Measurements from ENCODE around the gene RARRES1.
A peak's percentile ranks its signal among the peaks of the same experiment; 100 is the strongest.

The RARRES1 gene

GRCh38 chr3:158718490-158719170 lies 13.6 kb downstream of the RARRES1 start:
- Histone ChIP-seq H3K9me3 (ENCODE audit: insufficient read depth, low read depth, low read length) (no peaks in the 10 kb centered on the region), H3K23ac (ENCODE audit: low read length) (no peak overlapping the region), H4K8ac (ENCODE audit: low read depth, low read length) (no peak overlapping the region), H3K79me1 (ENCODE audit: low read length) (no peaks in the 10 kb centered on the region), H4K91ac (ENCODE audit: low read depth, low read length) (no peak overlapping the region), H3K27me3 (ENCODE audit: insufficient read depth, low read length) (no peaks in the 10 kb centered on the region), H3K27ac (ENCODE audit: low read depth, low read length) (no peak overlapping the region), H3K4me2 (ENCODE audit: low read length) (no peak overlapping the region), H2AK5ac (ENCODE audit: low read length) (no peak overlapping the region), H2BK5ac (ENCODE audit: low read depth, low read length, poor library complexity) (no peak overlapping the region), H3K4me3 (ENCODE audit: low read depth, low read length) (no peak overlapping the region), H3K9ac (ENCODE audit: low read length) (no peak overlapping the region), H3K36me3 (ENCODE audit: control insufficient read depth in 1 of 2, insufficient read depth in 2 of 2, low read length in 2 of 2) (no peaks in the 10 kb centered on the region), H2BK12ac (ENCODE audit: low read length) (no peak overlapping the region), H4K12ac (ENCODE audit: low read depth, low read length) (no peak overlapping the region), H3K14ac (ENCODE audit: low read length) (no peak overlapping the region), H3K4me1 (ENCODE audit: control insufficient read depth in 1 of 2, insufficient read depth in 2 of 2, low read length in 2 of 2) (peaks cover 0 to 2% of the 10 kb centered on the region in 2 experiments), H3K4ac (ENCODE audit: low read depth, low read length) (no peak overlapping the region), H2BK120ac (ENCODE audit: insufficient read depth, low read length, poor library complexity) (no peak overlapping the region), H2AFZ (ENCODE audit: insufficient read depth, low read length, poor library complexity) (no peak overlapping the region), H3K79me2 (ENCODE audit: control insufficient read depth, insufficient read depth, low read length, poor library complexity) (no peaks in the 10 kb centered on the region), H3K18ac (ENCODE audit: low read length) (no peak overlapping the region)
- WGBS (ENCODE audit: extremely low coverage, insufficient coverage, insufficient read length) = no CpG with 5 or more reads among the region's 5 CpGs
- peak; percentile 29 to 46 for DNase-seq

GRCh38 chr3:158717576-158717975 lies 14.7 kb downstream of the RARRES1 start:
- Histone ChIP-seq H3K27me3 (ENCODE audit: insufficient read depth, low read length) (no peaks in the 10 kb centered on the region), H2BK12ac (ENCODE audit: low read length) (no peak overlapping the region), H4K8ac (ENCODE audit: low read depth, low read length) (no peak overlapping the region), H3K4me3 (ENCODE audit: low read depth, low read length) (no peak overlapping the region), H3K4ac (ENCODE audit: low read depth, low read length) (no peak overlapping the region), H4K12ac (ENCODE audit: low read depth, low read length) (no peak overlapping the region), H3K27ac (ENCODE audit: low read depth, low read length) (no peak overlapping the region), H3K4me2 (ENCODE audit: low read length) (no peak overlapping the region), H3K4me1 (ENCODE audit: control insufficient read depth in 1 of 2, insufficient read depth in 2 of 2, low read length in 2 of 2) (peaks cover 0 to 4% of the 10 kb centered on the region in 2 experiments), H3K23ac (ENCODE audit: low read length) (no peak overlapping the region), H3K79me2 (ENCODE audit: control insufficient read depth, insufficient read depth, low read length, poor library complexity) (no peaks in the 10 kb centered on the region), H3K9me3 (ENCODE audit: insufficient read depth, low read depth, low read length) (no peaks in the 10 kb centered on the region), H2BK5ac (ENCODE audit: low read depth, low read length, poor library complexity) (no peak overlapping the region), H3K9ac (ENCODE audit: low read length) (no peak overlapping the region), H3K14ac (ENCODE audit: low read length) (no peak overlapping the region), H2AFZ (ENCODE audit: insufficient read depth, low read length, poor library complexity) (no peak overlapping the region), H4K91ac (ENCODE audit: low read depth, low read length) (no peak overlapping the region), H2AK5ac (ENCODE audit: low read length) (no peak overlapping the region), H3K36me3 (ENCODE audit: control insufficient read depth in 1 of 2, insufficient read depth in 2 of 2, low read length in 2 of 2) (no peaks in the 10 kb centered on the region), H3K79me1 (ENCODE audit: low read length) (no peaks in the 10 kb centered on the region), H3K18ac (ENCODE audit: low read length) (no peak overlapping the region), H2BK120ac (ENCODE audit: insufficient read depth, low read length, poor library complexity) (no peak overlapping the region)
- WGBS (ENCODE audit: extremely low coverage, insufficient coverage, insufficient read length) = no CpG with 5 or more reads among the region's 2 CpGs
- DNase-seq = no peak

- H3K23ac ChIP-seq (ENCODE audit: low read length) = no peak overlapping the region
Observed at GRCh38 chr3:158713094-158713499, 19.2 kb downstream of the RARRES1 start.

GRCh38 chr3:158712443-158712842 lies 19.8 kb downstream of the RARRES1 start:
- no peak overlapping the region for H2BK5ac ChIP-seq (ENCODE audit: low read depth, low read length, poor library complexity)
- H3K27ac ChIP-seq (ENCODE audit: low read depth, low read length) = no peak overlapping the region
- H2AK5ac ChIP-seq (ENCODE audit: low read length) = no peak overlapping the region
- no peak overlapping the region for H2AFZ ChIP-seq (ENCODE audit: insufficient read depth, low read length, poor library complexity)
- H4K8ac ChIP-seq (ENCODE audit: low read depth, low read length) = no peak overlapping the region
- no peak overlapping the region for H3K4me3 ChIP-seq (ENCODE audit: low read depth, low read length)
- peaks cover 0 to 3% of the 10 kb centered on the region in 2 experiments for H3K36me3 ChIP-seq (ENCODE audit: control insufficient read depth in 1 of 2, insufficient read depth in 2 of 2, low read length in 2 of 2)
- H3K9me3 ChIP-seq (ENCODE audit: insufficient read depth, low read depth, low read length) = no peaks in the 10 kb centered on the region
- no peaks in the 10 kb centered on the region for H3K79me1 ChIP-seq (ENCODE audit: low read length)
- no peak overlapping the region for H2BK120ac ChIP-seq (ENCODE audit: insufficient read depth, low read length, poor library complexity)
- WGBS (ENCODE audit: extremely low coverage, insufficient coverage, insufficient read length) = no CpG with 5 or more reads among the region's 1 CpG
- H3K79me2 ChIP-seq (ENCODE audit: control insufficient read depth, insufficient read depth, low read length, poor library complexity) = no peaks in the 10 kb centered on the region
- no peak overlapping the region for H3K23ac ChIP-seq (ENCODE audit: low read length)
- peaks cover 0 to 5% of the 10 kb centered on the region in 2 experiments for H3K4me1 ChIP-seq (ENCODE audit: control insufficient read depth in 1 of 2, insufficient read depth in 2 of 2, low read length in 2 of 2)
- no peak overlapping the region for H4K12ac ChIP-seq (ENCODE audit: low read depth, low read length)
- H4K91ac ChIP-seq (ENCODE audit: low read depth, low read length) = no peak overlapping the region
- no peak overlapping the region for H3K18ac ChIP-seq (ENCODE audit: low read length)
- DNase-seq = no peak
- no peaks in the 10 kb centered on the region for H3K27me3 ChIP-seq (ENCODE audit: insufficient read depth, low read length)
- H3K14ac ChIP-seq (ENCODE audit: low read length) = no peak overlapping the region
- H3K4me2 ChIP-seq (ENCODE audit: low read length) = no peak overlapping the region
- H3K4ac ChIP-seq (ENCODE audit: low read depth, low read length) = no peak overlapping the region
- H2BK12ac ChIP-seq (ENCODE audit: low read length) = no peak overlapping the region
- H3K9ac ChIP-seq (ENCODE audit: low read length) = no peak overlapping the region

More at GRCh38 chr3:158713094-158713499, 19.2 kb downstream of the RARRES1 start:
- Histone ChIP-seq H3K79me2 (ENCODE audit: control insufficient read depth, insufficient read depth, low read length, poor library complexity) (no peaks in the 10 kb centered on the region), H4K12ac (ENCODE audit: low read depth, low read length) (no peak overlapping the region), H3K9me3 (ENCODE audit: insufficient read depth, low read depth, low read length) (no peaks in the 10 kb centered on the region), H4K91ac (ENCODE audit: low read depth, low read length) (no peak overlapping the region), H3K18ac (ENCODE audit: low read length) (no peak overlapping the region), H2BK5ac (ENCODE audit: low read depth, low read length, poor library complexity) (no peak overlapping the region), H4K8ac (ENCODE audit: low read depth, low read length) (no peak overlapping the region), H2AK5ac (ENCODE audit: low read length) (no peak overlapping the region), H3K4me1 (ENCODE audit: control insufficient read depth in 1 of 2, insufficient read depth in 2 of 2, low read length in 2 of 2) (peaks cover 0 to 5% of the 10 kb centered on the region in 2 experiments), H2AFZ (ENCODE audit: insufficient read depth, low read length, poor library complexity) (no peak overlapping the region), H3K9ac (ENCODE audit: low read length) (no peak overlapping the region), H3K79me1 (ENCODE audit: low read length) (no peaks in the 10 kb centered on the region), H3K4ac (ENCODE audit: low read depth, low read length) (no peak overlapping the region), H3K36me3 (ENCODE audit: control insufficient read depth in 1 of 2, insufficient read depth in 2 of 2, low read length in 2 of 2) (peaks cover 0 to 3% of the 10 kb centered on the region in 2 experiments), H2BK120ac (ENCODE audit: insufficient read depth, low read length, poor library complexity) (no peak overlapping the region), H2BK12ac (ENCODE audit: low read length) (no peak overlapping the region), H3K27me3 (ENCODE audit: insufficient read depth, low read length) (no peaks in the 10 kb centered on the region), H3K4me2 (ENCODE audit: low read length) (no peak overlapping the region), H3K27ac (ENCODE audit: low read depth, low read length) (no peak overlapping the region), H3K4me3 (ENCODE audit: low read depth, low read length) (no peak overlapping the region), H3K14ac (ENCODE audit: low read length) (no peak overlapping the region)
- DNase-seq = peak in 1 of 2 donors; percentile 30
- no CpG with 5 or more reads among the region's 9 CpGs for WGBS (ENCODE audit: extremely low coverage, insufficient coverage, insufficient read length)

Measured in trophoblast cell (in vitro differentiated cells and primary cell).